Measurements from ENCODE around the gene PDGFB. TPM values are rescaled to one million over a fixed set of nuclear protein-coding genes. Genes with fewer than 3 reads are reported as not detected.

PDGFB gene
- total RNA-seq, 2 donors from 2014 or later = 10.8 to 12.6 TPM

DNA sequence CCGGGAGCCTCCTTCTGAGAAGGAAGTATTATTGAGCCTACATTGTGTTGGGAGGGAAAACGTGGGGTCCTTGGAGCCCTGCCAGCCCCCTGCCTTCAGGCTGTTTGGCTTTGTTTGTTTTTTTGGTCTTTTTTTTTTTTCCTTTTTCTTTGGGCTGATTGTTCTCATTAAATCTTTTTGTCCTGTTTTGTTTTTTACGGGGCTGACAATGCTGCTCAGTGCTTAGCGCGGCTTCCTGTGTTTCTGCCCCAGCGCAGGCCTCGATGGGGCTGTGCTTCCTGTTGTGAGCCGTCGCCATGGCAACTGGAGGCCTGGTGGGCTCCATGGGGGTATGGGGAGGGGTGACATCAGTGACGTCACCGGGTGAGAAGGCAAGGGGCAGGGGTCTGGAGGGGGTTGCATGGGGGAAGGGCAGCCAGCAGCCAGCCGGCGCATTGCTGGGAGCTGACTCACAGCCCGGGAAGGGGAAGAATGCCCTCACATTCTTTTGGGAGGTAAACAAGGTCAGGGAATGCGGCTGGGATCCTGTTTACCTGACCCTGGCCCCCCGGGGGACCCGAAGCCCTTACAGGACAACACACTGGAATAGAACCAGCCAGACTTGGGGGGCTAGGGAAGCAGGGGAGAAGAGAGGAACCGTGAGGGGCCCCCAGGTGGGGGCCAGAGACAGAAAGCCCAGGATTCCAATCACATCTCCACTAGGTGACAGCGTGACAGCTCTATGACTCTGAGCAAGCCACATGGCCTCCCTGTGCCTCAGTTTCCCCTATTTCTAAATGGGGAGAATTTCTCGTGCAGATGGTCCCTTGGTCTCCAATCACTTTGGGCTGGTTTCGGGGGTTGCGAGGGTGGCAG, 70.1 kb downstream of the PDGFB start:
- TF ChIP-seq CTCF (IDR thresholded peaks at IDR 0.05) = no peak
- no peaks in the 10 kb centered on the region for H3K27me3 ChIP-seq (replicated peaks; ENCODE audit: insufficient read depth)
- H3K4me1 ChIP-seq (ENCODE audit: control insufficient read depth in 1 of 2, low read depth in 2 of 2) = peaks cover 31 to 38% of the 10 kb centered on the region in 2 donors
- no peaks in the 10 kb centered on the region for H3K36me3 ChIP-seq
- peak overlapping the region in 1 of 2 donors; percentile 72 for H3K27ac ChIP-seq
- peak overlapping the region; percentile 56 for H3K4me3 ChIP-seq
- DNase-seq (ENCODE audit: low spot score) = peak; percentile 50
- no peaks in the 10 kb centered on the region for H3K9me3 ChIP-seq
- peak; percentile 24 for ATAC-seq (ENCODE audit: insufficient number of reproducible peaks, low FRiP score, low read depth)

- no peak for DNase-seq (ENCODE audit: low spot score)
- TF ChIP-seq CTCF (IDR thresholded peaks at IDR 0.05) = no peak
- H3K36me3 ChIP-seq = no peaks in the 10 kb centered on the region
- no peaks in the 10 kb centered on the region for H3K27me3 ChIP-seq (replicated peaks; ENCODE audit: insufficient read depth)
- ATAC-seq (ENCODE audit: insufficient number of reproducible peaks, low FRiP score, low read depth) = no peak
- H3K9me3 ChIP-seq = no peaks in the 10 kb centered on the region
- H3K27ac ChIP-seq = peak overlapping the region in 1 of 2 donors; percentile 72
- H3K4me1 ChIP-seq (ENCODE audit: control insufficient read depth in 1 of 2, low read depth in 2 of 2) = peaks cover 31 to 38% of the 10 kb centered on the region in 2 donors
- H3K4me3 ChIP-seq = peak overlapping the region; percentile 56
Observed at GRCh38 chr22:39173787-39174497, 70.8 kb downstream of the PDGFB start.

Other genes starting within 250 kb of the PDGFB start
- gene APOBEC3C, start 230.7 kb downstream of the PDGFB start, total RNA-seq = 10 to 100 TPM in 1 of 2 donors, 1 to 10 TPM in 1; 5.5 to 22.3 TPM
- gene APOBEC3D, start 223.9 kb downstream of the PDGFB start, total RNA-seq = 1 to 10 TPM; 1.4 to 1.8 TPM
- under 1 TPM; 0.49 to 0.95 TPM for gene APOBEC3F, start 204.1 kb downstream of the PDGFB start, total RNA-seq
- 1 to 10 TPM; 3.4 to 8.3 TPM for gene APOBEC3G, start 167.7 kb downstream of the PDGFB start, total RNA-seq
- 1 to 10 TPM in 1 of 2 donors, not detected in 1; 1.6 TPM for gene APOBEC3H, start 147.7 kb downstream of the PDGFB start, total RNA-seq
- gene CBX7, start 92.3 kb downstream of the PDGFB start, total RNA-seq = 100 to 1,000 TPM; 170 to 174 TPM
- gene RPL3, start 74.6 kb upstream of the PDGFB start, total RNA-seq = 1,000 to 10,000 TPM in 1 of 2 donors, 100 to 1,000 TPM in 1; 908 to 1,235 TPM
- 10 to 100 TPM in 1 of 2 donors, 1 to 10 TPM in 1; 9.1 to 12.9 TPM for gene SYNGR1, start 105.0 kb upstream of the PDGFB start, total RNA-seq
- 10 to 100 TPM; 14.5 to 21.4 TPM for gene TAB1, start 154.8 kb upstream of the PDGFB start, total RNA-seq
- gene MGAT3, start 212.0 kb upstream of the PDGFB start, total RNA-seq = 1 to 10 TPM; 1.1 to 3.2 TPM

All from thoracic aorta (tissue), 2 donors.